Activated naive CD4-positive, alpha-beta T cell treated with anti-CD3 and anti-CD28 coated beads, Interleukin-2, amount 50 U/mL, for 24 hours (primary cell): ENCODE results near the gene EXO5.
"Not testable (repeated sequence)": the region's sequence is repeated elsewhere in the genome, so short reads cannot be mapped to it uniquely, and the experiment has no call there.

Experiments
- H3K27ac Mint-ChIP-seq: one replicate; pipeline ENCODE4 v1.8.0; 2021; ENCODE audit warnings: mild to moderate bottlenecking, mixed read lengths
- H3K27me3 Mint-ChIP-seq: one replicate; pipeline ENCODE4 v1.8.0; 2021; ENCODE audit warnings: mixed read lengths
- H3K36me3 Mint-ChIP-seq: one replicate; pipeline ENCODE4 v1.8.0; 2021; ENCODE audit warnings: mixed read lengths
- H3K4me1 Mint-ChIP-seq: one replicate; pipeline ENCODE4 v1.8.0; 2021; ENCODE audit warnings: mixed read lengths
- H3K4me3 Mint-ChIP-seq: one replicate; pipeline ENCODE4 v1.8.0; 2021; ENCODE audit warnings: mild to moderate bottlenecking, mixed read lengths
- H3K9me3 Mint-ChIP-seq: one replicate; pipeline ENCODE4 v1.8.0; 2021; ENCODE audit warnings: mixed read lengths

The EXO5 gene

DNA sequence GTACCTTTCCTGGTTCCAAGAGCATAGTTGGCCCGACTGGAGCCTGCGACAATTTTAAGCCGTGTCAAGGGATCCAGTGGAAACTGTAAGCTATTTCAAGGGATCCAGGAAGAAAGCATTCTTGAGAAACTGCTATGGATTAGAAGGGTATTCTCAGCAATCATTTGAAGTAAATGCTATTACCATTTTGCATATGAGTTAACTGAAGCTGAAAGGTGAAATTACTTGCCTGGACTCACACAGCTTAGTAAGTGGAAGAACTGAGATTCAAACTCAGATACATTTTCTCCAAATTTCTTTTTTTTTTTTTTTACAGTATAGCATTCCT is 23.5 kb downstream of the EXO5 start:
- H3K4me3 Mint-ChIP-seq, result peak overlapping the region; percentile 100
- no peak overlapping the region for H3K27ac Mint-ChIP-seq
- H3K36me3 Mint-ChIP-seq, result peaks cover 11% of the 10 kb centered on the region
- peaks cover 26% of the 10 kb centered on the region for H3K4me1 Mint-ChIP-seq
- H3K9me3 Mint-ChIP-seq, result peaks cover 11% of the 10 kb centered on the region
- peaks cover 3% of the 10 kb centered on the region for H3K27me3 Mint-ChIP-seq

DNA sequence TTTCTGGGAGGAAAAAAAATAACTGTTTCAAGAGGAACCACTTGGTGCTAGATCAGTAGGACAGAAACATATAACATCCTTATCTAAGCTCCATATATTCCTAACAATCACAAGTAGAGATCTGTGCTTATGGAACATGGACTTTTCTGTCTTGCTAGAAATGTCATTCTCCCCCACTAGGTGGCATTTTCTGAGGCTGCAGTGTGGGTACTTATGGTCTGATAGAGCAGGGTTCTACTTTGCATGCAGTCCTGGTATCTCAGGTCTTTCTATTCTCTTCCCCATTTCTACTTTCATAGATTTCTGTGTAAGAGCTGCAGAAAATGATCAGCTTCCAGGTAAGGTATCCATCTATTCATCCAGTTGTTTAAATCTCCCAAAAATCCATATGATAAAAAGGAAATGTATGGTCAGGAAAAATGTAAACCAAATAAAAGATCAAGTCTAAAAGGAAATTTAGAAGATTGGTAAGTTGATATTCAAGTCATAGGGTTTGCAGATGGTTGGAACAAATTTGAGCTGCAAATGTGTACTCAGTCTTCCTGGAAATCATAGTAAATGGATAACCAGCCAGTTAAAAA is 24.4 kb downstream of the EXO5 start:
- no peak overlapping the region for H3K27ac Mint-ChIP-seq
- peaks cover 11% of the 10 kb centered on the region for H3K9me3 Mint-ChIP-seq
- peak overlapping the region; percentile 63 for H3K4me3 Mint-ChIP-seq
- peaks cover 15% of the 10 kb centered on the region for H3K36me3 Mint-ChIP-seq
- peaks cover 26% of the 10 kb centered on the region for H3K4me1 Mint-ChIP-seq
- H3K27me3 Mint-ChIP-seq, result peaks cover 3% of the 10 kb centered on the region

DNA sequence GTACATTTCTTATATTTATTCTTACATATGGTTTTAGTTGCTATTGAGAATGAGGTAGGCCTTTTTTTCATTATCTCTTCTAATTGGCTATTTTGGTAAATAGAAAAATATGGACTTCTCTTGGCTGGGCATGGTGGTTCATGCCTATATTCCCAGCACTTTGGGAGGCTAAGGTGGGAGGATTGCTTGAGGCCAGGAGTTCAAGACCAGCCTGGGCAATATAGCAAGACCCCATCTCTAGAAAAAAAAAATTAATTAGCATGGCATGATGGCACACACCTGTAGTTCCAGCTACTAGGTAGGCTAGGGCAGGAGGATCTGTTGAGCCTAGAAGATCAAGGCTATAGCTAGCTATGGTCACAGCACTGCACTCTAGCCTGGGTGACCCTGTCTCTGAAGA is 26.0 kb downstream of the EXO5 start:
- Mint-ChIP-seq H3K27ac (no peak overlapping the region), H3K36me3 (peaks cover 19% of the 10 kb centered on the region), H3K9me3 (peaks cover 11% of the 10 kb centered on the region), H3K4me3 (no peak overlapping the region), H3K27me3 (peaks cover 2% of the 10 kb centered on the region), H3K4me1 (peaks cover 26% of the 10 kb centered on the region)

DNA sequence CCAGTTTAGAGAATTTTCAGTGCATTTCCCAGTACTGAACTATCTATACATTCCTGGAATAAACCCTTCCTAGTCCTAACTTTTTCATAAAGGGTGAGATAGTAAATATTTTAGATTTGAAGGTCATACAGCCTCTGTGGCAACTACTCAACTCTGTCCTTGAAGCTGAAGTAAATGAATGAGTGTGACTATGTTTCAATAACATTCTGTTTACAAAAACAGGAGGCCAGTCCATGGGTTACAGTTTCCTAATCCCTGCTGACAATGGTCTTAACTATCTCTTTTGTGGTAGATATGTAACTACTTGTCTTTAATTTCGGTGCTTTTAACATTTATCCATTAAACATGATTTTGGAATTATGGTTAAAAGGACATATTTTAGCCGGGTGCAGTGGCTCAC is 27.2 kb downstream of the EXO5 start:
- H3K27me3 Mint-ChIP-seq, result no peaks in the 10 kb centered on the region
- peaks cover 7% of the 10 kb centered on the region for H3K9me3 Mint-ChIP-seq
- H3K4me1 Mint-ChIP-seq, result peaks cover 24% of the 10 kb centered on the region
- no peak overlapping the region for H3K4me3 Mint-ChIP-seq
- H3K36me3 Mint-ChIP-seq, result peaks cover 20% of the 10 kb centered on the region
- H3K27ac Mint-ChIP-seq, result no peak overlapping the region

DNA sequence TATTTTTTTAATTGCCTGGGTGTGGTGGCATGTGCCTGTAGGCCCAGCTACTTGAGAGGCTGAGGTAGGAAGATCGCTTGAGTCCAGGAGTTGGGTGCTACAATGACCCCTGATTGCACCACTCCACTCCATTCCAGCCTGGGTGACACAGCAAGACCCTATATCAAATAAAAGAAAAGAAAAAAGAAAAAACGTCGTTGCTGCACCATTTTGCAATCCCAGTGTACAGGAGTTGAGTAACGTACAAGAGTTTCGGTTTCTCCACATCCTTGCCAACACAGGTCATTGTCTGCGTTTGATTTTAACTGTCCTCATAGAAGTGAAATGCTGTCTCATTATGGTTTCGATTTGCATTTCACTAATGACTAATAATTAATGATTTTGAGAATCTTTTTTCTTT is 30.8 kb downstream of the EXO5 start:
- Mint-ChIP-seq H3K4me3 (no peak overlapping the region), H3K4me1 (no peaks in the 10 kb centered on the region), H3K27me3 (no peaks in the 10 kb centered on the region), H3K9me3 (no peaks in the 10 kb centered on the region), H3K27ac (no peak overlapping the region), H3K36me3 (peaks cover 37% of the 10 kb centered on the region)

DNA sequence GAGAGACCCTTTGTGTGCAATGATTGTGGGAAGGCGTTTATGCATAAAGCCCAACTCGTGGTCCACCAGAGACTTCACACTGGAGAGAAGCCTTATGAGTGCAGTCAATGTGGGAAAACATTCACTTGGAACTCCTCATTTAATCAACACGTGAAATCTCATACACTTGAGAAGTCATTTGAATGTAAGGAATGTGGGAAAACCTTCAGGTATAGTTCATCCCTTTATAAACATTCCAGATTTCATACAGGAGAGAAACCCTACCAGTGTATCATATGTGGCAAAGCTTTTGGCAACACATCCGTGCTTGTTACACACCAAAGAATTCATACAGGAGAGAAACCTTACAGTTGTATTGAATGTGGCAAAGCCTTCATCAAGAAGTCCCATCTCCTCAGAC is 38.4 kb downstream of the EXO5 start:
- Mint-ChIP-seq H3K4me3 (no peak overlapping the region), H3K27ac (no peak overlapping the region), H3K27me3 (no peaks in the 10 kb centered on the region), H3K4me1 (no peaks in the 10 kb centered on the region), H3K9me3 (peaks cover 9% of the 10 kb centered on the region), H3K36me3 (peaks cover 53% of the 10 kb centered on the region)

DNA sequence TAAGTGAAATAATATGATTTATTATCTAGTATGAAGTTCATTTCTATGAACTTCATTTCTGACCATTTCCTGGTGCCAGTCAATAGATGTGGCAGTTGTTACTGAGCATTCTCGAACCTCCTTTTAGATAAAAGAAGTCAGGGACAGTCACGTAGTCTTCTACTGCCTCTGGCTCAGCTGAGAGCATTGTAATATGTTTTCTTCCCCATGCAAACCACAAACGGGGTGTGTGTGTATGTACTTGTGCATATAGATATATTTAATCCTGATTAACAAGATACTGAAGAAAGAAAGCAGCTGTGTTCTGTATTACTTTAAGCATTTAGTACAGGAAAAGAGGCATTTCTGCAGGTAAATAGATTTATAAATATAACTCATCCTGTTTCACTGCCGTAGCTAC is 44.5 kb downstream of the EXO5 start:
- Mint-ChIP-seq H3K9me3 (no peaks in the 10 kb centered on the region), H3K36me3 (peaks cover 8% of the 10 kb centered on the region), H3K27ac (no peak overlapping the region), H3K27me3 (no peaks in the 10 kb centered on the region), H3K4me3 (no peak overlapping the region), H3K4me1 (no peaks in the 10 kb centered on the region)

DNA sequence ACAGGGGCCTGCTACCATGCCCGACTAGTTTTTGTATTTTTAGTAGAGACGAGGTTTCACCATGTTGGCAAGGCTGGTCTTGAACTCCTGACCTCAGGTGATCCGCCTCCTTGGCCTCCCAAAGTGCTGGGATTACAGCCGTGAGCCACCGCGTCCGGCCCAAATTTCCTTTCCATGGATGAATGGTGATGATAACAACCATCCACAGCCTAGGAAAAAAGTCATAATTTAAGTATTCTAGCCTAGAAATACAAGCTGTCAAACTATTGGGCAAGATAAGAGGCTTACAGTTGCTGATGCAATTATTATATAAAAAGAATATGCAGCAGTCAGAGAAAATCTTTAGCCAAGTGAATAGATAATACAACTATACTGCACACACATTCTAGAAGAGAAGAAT is 46.2 kb downstream of the EXO5 start:
- H3K4me3 Mint-ChIP-seq, H3K9me3 Mint-ChIP-seq, H3K27me3 Mint-ChIP-seq, H3K36me3 Mint-ChIP-seq, H3K4me1 Mint-ChIP-seq, H3K27ac Mint-ChIP-seq: not testable (repeated sequence)

DNA sequence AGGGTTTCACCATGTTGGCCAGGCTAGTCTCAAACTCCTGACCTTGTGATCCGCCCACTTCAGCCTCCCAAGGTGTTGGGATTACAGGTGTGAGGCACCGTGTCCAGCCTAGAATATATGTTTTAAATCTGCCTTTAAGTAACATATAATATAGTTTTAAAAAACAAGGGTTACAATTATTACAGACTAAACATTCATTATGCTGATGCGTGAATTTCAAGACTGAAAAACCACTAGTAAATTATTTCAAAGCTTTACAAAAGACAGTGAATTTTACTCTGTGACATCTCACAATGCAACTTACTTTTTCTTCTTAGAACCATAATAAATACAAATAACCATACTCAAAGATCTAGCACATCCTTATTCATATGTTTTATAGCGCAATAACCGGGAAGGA is 47.6 kb downstream of the EXO5 start:
- Mint-ChIP-seq H3K4me3 (no peak overlapping the region), H3K27ac (no peak overlapping the region), H3K27me3 (no peaks in the 10 kb centered on the region), H3K36me3 (peaks cover 2% of the 10 kb centered on the region), H3K4me1 (no peaks in the 10 kb centered on the region), H3K9me3 (no peaks in the 10 kb centered on the region)

DNA sequence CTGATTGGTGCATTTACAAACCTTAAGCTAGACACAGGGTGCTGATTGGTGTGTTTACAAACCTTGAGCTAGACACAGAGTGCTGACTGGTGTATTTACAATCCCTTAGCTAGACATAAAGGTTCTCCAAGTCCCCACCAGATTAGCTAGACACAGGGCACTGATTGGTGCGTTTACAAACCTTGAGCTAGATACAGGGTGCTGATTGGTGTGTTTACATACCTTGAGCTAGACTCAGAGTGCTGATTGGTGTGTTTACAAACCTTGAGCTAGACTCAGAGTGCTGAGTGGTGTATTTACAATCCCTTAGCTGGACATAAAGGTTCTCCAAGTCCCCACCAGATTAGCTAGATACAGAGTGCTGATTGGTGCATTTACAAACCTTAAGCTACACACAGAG is 49.7 kb downstream of the EXO5 start:
- not testable (repeated sequence) for H3K27ac Mint-ChIP-seq, H3K4me1 Mint-ChIP-seq, H3K27me3 Mint-ChIP-seq, H3K9me3 Mint-ChIP-seq, H3K36me3 Mint-ChIP-seq, H3K4me3 Mint-ChIP-seq

DNA sequence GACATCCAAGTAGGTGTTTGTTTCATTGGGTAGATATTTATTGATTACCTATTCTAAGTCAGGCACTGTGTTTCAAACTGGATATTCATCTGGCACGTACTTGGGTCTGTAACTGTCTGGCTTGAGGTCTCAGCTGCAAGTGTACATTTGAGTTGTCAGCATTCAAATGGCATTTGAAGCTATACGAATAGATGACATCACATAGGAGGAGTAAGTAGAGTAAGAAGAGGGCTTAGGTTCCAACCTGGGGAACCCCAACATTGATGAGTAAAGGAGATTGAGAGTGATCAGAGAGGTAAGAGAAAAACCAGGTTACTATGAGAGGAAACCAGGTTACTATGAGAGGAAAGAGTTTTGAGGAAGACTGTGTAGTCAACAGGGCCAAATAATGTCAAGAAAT is 53.6 kb downstream of the EXO5 start:
- no peak overlapping the region for H3K27ac Mint-ChIP-seq
- no peak overlapping the region for H3K4me3 Mint-ChIP-seq
- H3K27me3 Mint-ChIP-seq, result peaks cover 3% of the 10 kb centered on the region
- H3K36me3 Mint-ChIP-seq, result peaks cover 2% of the 10 kb centered on the region
- H3K9me3 Mint-ChIP-seq, result peaks cover 5% of the 10 kb centered on the region
- H3K4me1 Mint-ChIP-seq, result no peaks in the 10 kb centered on the region

DNA sequence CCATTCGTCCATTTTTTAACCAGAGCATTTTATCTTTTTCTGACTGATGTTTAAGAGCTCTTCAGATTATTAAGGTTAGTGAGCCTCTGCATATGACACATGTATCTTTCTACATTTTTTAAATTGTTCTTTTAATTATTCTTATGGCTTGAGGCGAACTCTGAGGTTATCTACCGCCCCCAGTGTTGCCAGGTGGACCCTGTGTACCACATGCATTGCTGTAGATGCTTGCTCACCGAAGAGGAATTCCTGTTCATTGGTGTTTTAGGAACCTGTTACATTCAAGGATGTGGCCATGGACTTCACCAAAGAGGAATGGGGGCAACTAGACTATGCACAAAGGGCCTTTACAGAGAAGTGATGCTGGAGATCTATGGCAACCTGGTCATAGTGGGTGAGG is 54.7 kb downstream of the EXO5 start:
- H3K4me1 Mint-ChIP-seq, result no peaks in the 10 kb centered on the region
- H3K9me3 Mint-ChIP-seq, result peaks cover 5% of the 10 kb centered on the region
- no peak overlapping the region for H3K4me3 Mint-ChIP-seq
- H3K36me3 Mint-ChIP-seq, result peaks cover 2% of the 10 kb centered on the region
- no peak overlapping the region for H3K27ac Mint-ChIP-seq
- peaks cover 3% of the 10 kb centered on the region for H3K27me3 Mint-ChIP-seq

DNA sequence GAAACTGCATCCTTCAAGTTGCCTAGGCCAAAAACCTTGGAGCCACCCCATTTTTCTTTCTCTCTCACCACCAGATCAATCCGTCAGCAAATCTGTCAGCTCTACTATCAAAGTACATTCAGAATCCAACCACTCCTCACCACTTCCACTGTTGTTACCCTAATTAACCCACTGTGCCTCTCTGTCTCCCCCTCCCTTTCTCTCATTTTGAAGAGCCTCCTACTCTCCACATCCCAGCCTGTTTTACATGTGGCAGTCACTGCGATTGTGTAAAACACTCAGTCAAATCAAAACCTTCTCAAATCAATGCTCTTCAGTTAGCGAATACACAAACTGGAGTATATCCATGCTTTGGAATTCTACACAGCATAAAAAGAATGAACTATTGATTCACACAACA is 55.9 kb downstream of the EXO5 start:
- Mint-ChIP-seq H3K4me1 (no peaks in the 10 kb centered on the region), H3K9me3 (peaks cover 5% of the 10 kb centered on the region), H3K36me3 (peaks cover 2% of the 10 kb centered on the region), H3K27me3 (peaks cover 3% of the 10 kb centered on the region), H3K4me3 (no peak overlapping the region), H3K27ac (no peak overlapping the region)

DNA sequence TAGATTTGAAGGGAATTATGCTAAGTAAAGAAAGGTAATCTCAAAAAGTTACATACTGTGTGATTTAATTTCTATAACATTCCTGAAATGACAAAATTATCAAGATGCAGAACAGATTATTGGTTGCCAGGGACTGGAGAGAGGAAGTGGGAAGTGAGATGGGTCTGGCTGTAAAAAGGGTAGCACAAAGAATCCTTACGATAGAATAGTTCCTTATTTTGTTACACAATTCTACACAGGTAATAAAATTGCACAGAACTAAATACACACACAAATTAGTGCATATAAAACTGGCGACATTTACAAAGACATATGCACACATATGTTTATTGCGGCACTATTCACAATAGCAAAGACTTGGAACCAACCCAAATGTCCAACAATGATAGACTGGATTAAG is 56.3 kb downstream of the EXO5 start:
- peaks cover 3% of the 10 kb centered on the region for H3K27me3 Mint-ChIP-seq

More for the DNA sequence above, 56.3 kb downstream of the EXO5 start:
- Mint-ChIP-seq H3K27ac (no peak overlapping the region), H3K4me1 (no peaks in the 10 kb centered on the region), H3K4me3 (no peak overlapping the region), H3K36me3 (peaks cover 2% of the 10 kb centered on the region), H3K9me3 (peaks cover 5% of the 10 kb centered on the region)
